ENCODE results near the gene TPM4.

GRCh38 chr19:16073988-16074387 lies 2.3 kb upstream of the TPM4 start:
- no peak for TF ChIP-seq EP300 (IDR thresholded peaks at IDR 0.05)
- TF ChIP-seq POLR2A (IDR thresholded peaks at IDR 0.05) = no peak
